Heart left ventricle (tissue), 13 donors: Measurements from ENCODE around the gene SH3RF2.
A peak's percentile ranks its signal among the peaks of the same experiment; 100 is the strongest.

Source experiments
- CTCF ChIP-seq, 12 donors: fragments of 200-600 bp; sonication (generic) in 4 of 12; IDR thresholded peaks; one replicate each; pipeline versions ENCODE4 v1.5.0 to v1.8.0; 2018 to 2022; ENCODE audit warnings: antibody characterized with exemption in 12 of 12, mild to moderate bottlenecking in 5 of 12
- POLR2A ChIP-seq, 2 donors: fragments of 450-650 bp; IDR thresholded peaks; one replicate each; pipeline ENCODE4 v1.6.1; 2017; ENCODE audit warnings: antibody characterized with exemption in 2 of 2, mild to moderate bottlenecking in 2 of 2, moderate library complexity in 2 of 2
- donor health status: ischemic (EF 13 %, LVEDD 7.1; RV severe dilation, severe dysfunction).
- donor health status: DM: no; HTN: yes; CAD: no.
- donor health status: DM: no; HTN: no; CAD: no.
- donor health status: ischemic (EF 25% LVEDD 6.9; RV normal size, moderate dysfunction).
- donor health status: ischemic (EF 25% LVEDD 5.7; RV mildly dilated, moderate dysfunction).
- donor health status: ischemic (EF 35%, LVEDD 5.7; RV mildly dilated, moderate dysfunction).
- donor health status: nonischemic (EF 11% LVEDD 7.7; RV severe dilation, severe dysfunction).
- donor health status: DM: yes; HTN: yes; CAD: no.
- donor health status: PGD.
- donor health status: ischemic (EF 29% LVEDD 5.4; RV normal size, mild dysfunction).
- donor health status: nonischemic (EF 23%, LVEDD 6.1; RV moderate dilation, normal function).

DNA sequence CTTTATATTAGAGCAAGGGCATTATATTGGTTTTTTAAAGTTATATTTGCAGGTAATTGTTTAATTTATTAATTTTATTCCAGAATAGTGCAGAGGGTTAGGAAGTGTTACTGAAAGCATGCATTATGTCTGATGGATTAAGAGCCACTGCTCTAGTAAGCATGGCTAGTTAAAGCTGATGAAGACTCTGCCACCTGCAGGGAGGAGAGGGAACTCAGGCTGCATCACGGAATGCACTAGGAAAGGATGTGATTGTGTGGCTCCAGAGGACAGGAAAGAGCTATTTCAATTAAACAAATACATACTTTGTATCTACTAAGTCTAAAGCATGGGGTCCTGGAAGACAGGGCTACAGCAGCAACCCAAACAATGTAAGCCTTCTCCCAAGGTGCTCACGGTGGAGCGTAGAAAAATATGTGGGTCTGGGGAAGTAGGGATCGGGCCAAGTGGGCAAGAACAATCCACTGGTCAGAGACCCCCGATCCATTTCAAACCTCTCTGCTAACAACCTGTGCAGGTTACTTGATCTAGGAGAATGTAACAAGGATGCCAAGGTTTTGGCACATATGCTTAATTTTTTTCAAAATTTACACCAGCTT lies 48.3 kb upstream of the SH3RF2 start:
- TF ChIP-seq CTCF (IDR thresholded peaks at IDR 0.05) (peak; percentile 13 to 61 (median 46)), POLR2A (IDR thresholded peaks at IDR 0.05) (no peak)
